HCT116 (cell line): ENCODE data around the gene ZFYVE27. TPM values are rescaled to one million over a fixed set of nuclear protein-coding genes. Genes with fewer than 3 reads are reported as not detected.

Experiments
- ATAC-seq: fragments of 200-7000 bp; cut with Tn5 transposase; 2 replicates; pipeline ENCODE4 v1.9.1; 2020; ENCODE audit warnings: mild to moderate bottlenecking, moderate library complexity
- BruUV-seq: library from RNA; stranded (reverse); fragments of 400-500 nt; replicated peaks from 2 replicates; lab custom pipeline; 2021; lab: Mats Ljungman, UMichigan
- CTCF ChIA-PET: fragments of 300-600 bp; sonication (Branson Sonifier 250); formaldehyde crosslinking; loops from one replicate; lab custom pipeline; 2021; ENCODE audit warnings: antibody characterized with exemption; lab: Charles Lee
- POLR2A ChIA-PET: fragments of 300-600, 350-600 bp; sonication (Branson Sonifier 250); formaldehyde crosslinking; loops from one replicate; lab custom pipeline; 2021; ENCODE audit warnings: antibody characterized with exemption; lab: Charles Lee
- RAD21 ChIA-PET, 2 experiments: fragments of 300-600 bp; sonication (Branson Sonifier 250); formaldehyde crosslinking; loops; one replicate each; lab custom pipeline; 2023; ENCODE audit warnings: low total read pairs in 2 of 2; ENCODE audit not compliant: uncharacterized antibody in 2 of 2, unreplicated experiment in 2 of 2, low non-redundant PET in 1 of 2; lab: Charles Lee
- DNase-seq: peaks from one replicate; pipeline ENCODE4 v3.0.0-alpha.2; 2010; ENCODE audit warnings: low read depth, low spot score
- H2AFZ ChIP-seq: fragments of 200-600 bp; shearing (Covaris generic), sonication (generic); 2 replicates; pipeline ENCODE4 v1.6.1; 2017; ENCODE audit warnings: low read depth, mixed run types, mixed read lengths, antibody characterized with exemption, low read length; ENCODE audit not compliant: poor library complexity, severe bottlenecking
- H3K27ac ChIP-seq: 2 replicates; pipeline ENCODE4 v1.5.1; 2012; ENCODE audit warnings: low read depth, low read length
- H3K27me3 ChIP-seq: fragments of 200-600 bp; sonication (generic); 2 replicates; pipeline ENCODE4 v1.6.1; 2016; ENCODE audit warnings: mixed run types, low read length, mixed read lengths; ENCODE audit not compliant: insufficient read depth
- H3K36me3 ChIP-seq, 2 experiments: fragments of 200-500 bp in 1 of 2; fragments of 200-600 bp in 1 of 2; sonication (Bioruptor generic) in 1 of 2; sonication (generic) in 1 of 2; 2 replicates each; pipeline versions ENCODE4 v1.5.1 to v1.6.1; 2014 to 2016; ENCODE audit warnings: low read length in 2 of 2, inconsistent platforms in 1 of 2, mixed read lengths in 1 of 2, mixed run types in 1 of 2; ENCODE audit not compliant: insufficient read depth in 2 of 2, control insufficient read depth in 1 of 2
- H3K4me1 ChIP-seq, 2 experiments: fragments of 200-600 bp in 1 of 2; sonication (generic) in 1 of 2; 2 replicates each; pipeline versions ENCODE4 v1.5.1 to v1.6.1; 2012 to 2017; ENCODE audit warnings: low read length in 2 of 2, inconsistent platforms in 1 of 2, mild to moderate bottlenecking in 1 of 2, mixed read lengths in 1 of 2, mixed run types in 1 of 2, moderate library complexity in 1 of 2; ENCODE audit not compliant: insufficient read depth in 2 of 2, control insufficient read depth in 1 of 2
- H3K4me2 ChIP-seq: fragments of 200-600 bp; sonication (generic); 2 replicates; pipeline ENCODE4 v1.6.1; 2017; ENCODE audit warnings: mixed run types, low read length, mixed read lengths
- H3K4me3 ChIP-seq, 2 experiments: fragments of 200-600 bp in 1 of 2; sonication (generic) in 1 of 2; replicated peaks in 1 of 2; 2 replicates each; pipeline ENCODE4 v1.5.1; 2011 to 2016; ENCODE audit warnings: low read length in 2 of 2, control low read depth in 1 of 2, low read depth in 1 of 2, mild to moderate bottlenecking in 1 of 2, mixed read lengths in 1 of 2, mixed run types in 1 of 2
- H3K79me2 ChIP-seq: fragments of 200-600 bp; sonication (generic); 2 replicates; pipeline ENCODE4 v1.6.1; 2017; ENCODE audit warnings: mild to moderate bottlenecking, mixed run types, low read length, moderate library complexity, mixed read lengths; ENCODE audit not compliant: insufficient read depth
- H3K9ac ChIP-seq: fragments of 200-600 bp; sonication (generic); 2 replicates; pipeline ENCODE4 v1.6.1; 2016; ENCODE audit warnings: low read length, mixed read lengths
- H3K9me2 ChIP-seq: fragments of 200-600 bp; sonication (generic), shearing (Covaris generic); 2 replicates; pipeline ENCODE4 v1.6.1; 2017; ENCODE audit warnings: mixed run types, mild to moderate bottlenecking, moderate library complexity; ENCODE audit not compliant: insufficient read depth
- H3K9me3 ChIP-seq, 2 experiments: fragments of 200-500 bp in 1 of 2; fragments of 200-600 bp in 1 of 2; sonication (Bioruptor generic) in 1 of 2; sonication (generic) in 1 of 2; 2 replicates each; pipeline ENCODE4 v1.6.1; 2014 to 2017; ENCODE audit warnings: low read length in 2 of 2, mixed read lengths in 2 of 2, inconsistent platforms in 1 of 2, low read depth in 1 of 2, mild to moderate bottlenecking in 1 of 2, mixed run types in 1 of 2, moderate library complexity in 1 of 2; ENCODE audit not compliant: control insufficient read depth in 1 of 2, insufficient read depth in 1 of 2
- H4K20me1 ChIP-seq: fragments of 200-600 bp; sonication (generic), shearing (Covaris generic); 2 replicates; pipeline ENCODE4 v1.6.1; 2017; ENCODE audit warnings: mixed run types, mild to moderate bottlenecking, moderate library complexity; ENCODE audit not compliant: insufficient read depth
- CBX3 ChIP-seq: IDR thresholded peaks from 2 replicates; pipeline ENCODE4 v1.6.1; 2012; ENCODE audit warnings: low read depth
- EZH2 ChIP-seq: fragments of 200-600 bp; sonication (generic); IDR thresholded peaks from 2 replicates; pipeline ENCODE4 v1.6.1; 2017; ENCODE audit warnings: antibody characterized with exemption, mixed run types
- POLR2A ChIP-seq: IDR thresholded peaks from 2 replicates; pipeline ENCODE4 v1.7.0; 2011; ENCODE audit warnings: borderline replicate concordance; ENCODE audit not compliant: insufficient read depth, insufficient read length; ENCODE audit errors: extremely low read depth
- RAD21 ChIP-seq: IDR thresholded peaks from 2 replicates; pipeline ENCODE4 v1.6.1; 2012; ENCODE audit warnings: low read depth, mild to moderate bottlenecking
- SIN3A ChIP-seq: IDR thresholded peaks from 2 replicates; pipeline ENCODE4 v1.6.1; 2012; ENCODE audit warnings: low read depth
- SP1 ChIP-seq: IDR thresholded peaks from 2 replicates; pipeline ENCODE4 v1.6.1; 2012; ENCODE audit warnings: low read depth
- TCF7L2 ChIP-seq: IDR thresholded peaks from 2 replicates; pipeline ENCODE4 v1.7.0; 2011; ENCODE audit warnings: borderline replicate concordance, inconsistent platforms; ENCODE audit not compliant: insufficient read depth, insufficient read length; ENCODE audit errors: extremely low read depth
- intact Hi-C: fragments of 100-400 bp; cut with micrococcal nuclease; formaldehyde crosslinking; loops from 2 replicates; pipeline ENCODE4 v1.10.0; 2022
- total RNA-seq: library from RNA; stranded (reverse); gene quantifications from one replicate; pipeline ENCODE4 v1.2.1, GENCODE V29; 2021; ENCODE audit not compliant: unreplicated experiment

The ZFYVE27 gene
- total RNA-seq, 1 experiment from 2014 or later = 28.4 TPM

DNA sequence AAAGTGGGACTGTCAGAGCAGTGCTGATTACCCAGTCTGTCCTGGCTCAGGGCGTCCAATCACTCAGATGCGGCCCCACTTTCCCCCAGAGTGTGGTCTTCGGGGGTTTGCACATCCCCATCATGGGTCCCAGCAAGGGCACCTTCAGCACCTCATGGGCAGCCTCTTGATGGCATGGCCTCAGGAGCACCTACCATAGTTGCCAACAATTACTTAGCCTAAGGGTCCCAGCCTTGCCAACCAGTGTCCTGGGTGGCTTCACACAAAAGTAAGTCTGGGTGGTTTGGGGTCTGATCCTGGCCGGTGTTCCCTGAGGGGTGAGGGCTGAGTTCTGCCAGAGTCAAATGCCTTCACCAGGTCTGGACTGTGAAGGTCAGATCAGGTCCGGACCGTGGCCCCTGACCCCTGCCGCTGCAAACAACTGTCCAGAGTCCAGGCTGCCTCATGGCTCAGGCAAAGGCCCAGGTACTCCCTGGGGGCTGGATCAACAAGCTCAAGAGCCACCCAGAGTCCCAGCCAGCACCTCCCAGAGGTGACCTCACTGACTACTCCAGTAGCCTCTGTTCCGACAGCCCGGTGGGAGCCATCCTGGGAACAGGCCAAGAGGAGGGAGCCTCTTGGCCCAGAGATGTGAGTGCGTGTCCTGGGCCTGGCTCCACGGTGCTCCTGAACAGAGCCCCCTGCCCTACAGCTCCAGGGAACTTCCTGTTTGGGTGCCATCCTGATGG lies 29.6 kb upstream of the ZFYVE27 start:
- Histone ChIP-seq H3K27ac (no peak overlapping the region), H3K27me3 (no peaks in the 10 kb centered on the region), H3K4me3 (no peak overlapping the region), H3K9ac (no peak overlapping the region), H3K36me3 (no peaks in the 10 kb centered on the region), H4K20me1 (no peaks in the 10 kb centered on the region), H3K9me2 (no peaks in the 10 kb centered on the region), H2AFZ (no peak overlapping the region), H3K9me3 (no peaks in the 10 kb centered on the region), H3K4me1 (peaks cover 7 to 11% of the 10 kb centered on the region in 2 experiments), H3K79me2 (no peaks in the 10 kb centered on the region), H3K4me2 (no peak overlapping the region)
- ChIA-PET RAD21 (no interaction called here), POLR2A (no interaction called here), CTCF (interaction anchor here (1.1 to 3.0 kb wide), 2 partner anchors 17 to 26 kb away, joined by 3 to 44 read pairs; no protein-coding TSS in a partner anchor)
- no peak for DNase-seq
- no peak for TF ChIP-seq SP1
- no TSS peak for BruUV-seq
- ATAC-seq = no peak
- intact Hi-C loops = no loop called here

DNA sequence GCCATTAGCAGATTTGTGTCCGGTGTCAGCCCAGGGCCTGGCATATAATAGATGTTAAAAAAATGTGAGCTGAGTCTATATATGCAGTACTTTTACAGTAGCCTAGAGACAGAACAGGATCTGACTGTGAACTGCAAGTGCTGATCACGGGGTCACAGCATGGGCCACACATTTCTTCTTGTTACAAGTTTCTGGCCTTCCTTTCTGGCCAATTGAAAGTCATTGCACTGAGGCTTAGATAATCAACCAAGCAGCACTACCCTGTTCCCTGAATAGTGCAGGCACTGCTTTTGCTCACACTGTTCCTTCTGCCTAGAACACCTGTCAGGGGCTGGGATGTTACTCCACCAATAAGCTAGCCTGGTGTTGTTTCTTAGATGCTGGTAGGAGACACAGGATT lies 28.8 kb upstream of the ZFYVE27 start:
- Histone ChIP-seq H3K4me1 (peaks cover 12 to 17% of the 10 kb centered on the region in 2 experiments), H4K20me1 (no peaks in the 10 kb centered on the region), H3K27ac (no peak overlapping the region), H3K36me3 (no peaks in the 10 kb centered on the region), H3K9ac (no peak overlapping the region), H3K9me3 (no peaks in the 10 kb centered on the region), H2AFZ (no peak overlapping the region), H3K4me2 (no peak overlapping the region), H3K9me2 (no peaks in the 10 kb centered on the region), H3K27me3 (no peaks in the 10 kb centered on the region), H3K79me2 (no peaks in the 10 kb centered on the region), H3K4me3 (no peak overlapping the region)
- DNase-seq (no peak), ATAC-seq (no peak)
- intact Hi-C loops = no loop called here
- BruUV-seq = no TSS peak
- CTCF ChIA-PET = interaction anchor here (1.1 to 3.0 kb wide), 3 partner anchors 16 to 25 kb away, joined by 3 to 44 read pairs (median 9); partner anchors contain the start of gene AVPI1
- TF ChIP-seq SP1 = no peak
- no peak for TF ChIP-seq TCF7L2
- no peak for TF ChIP-seq EZH2
- no peak for TF ChIP-seq POLR2A
- TF ChIP-seq RAD21 = no peak
- TF ChIP-seq CBX3 = no peak
- no peak for TF ChIP-seq SIN3A
- POLR2A ChIA-PET = no interaction called here
- RAD21 ChIA-PET = no interaction called here
